Fibroblast of lung (primary cell): ENCODE results near the gene TMC5. TPM values are rescaled to one million over a fixed set of nuclear protein-coding genes. Genes with fewer than 3 reads are reported as not detected.

Experiments used
- DNase-seq, 2 donors: peaks; one replicate each; pipeline versions ENCODE4 v3.0.0 to v3.0.0-alpha.2; 2010; ENCODE audit warnings: low read depth in 2 of 2
- H2AFZ ChIP-seq: 2 replicates; pipeline ENCODE4 v1.5.1; 2012; ENCODE audit warnings: low read length, control low read depth, inconsistent platforms
- H3K27ac ChIP-seq: 2 replicates; pipeline ENCODE4 v1.5.1; 2011; ENCODE audit warnings: low read length, control low read depth; ENCODE audit not compliant: insufficient read depth
- H3K27me3 ChIP-seq: 2 replicates; pipeline ENCODE4 v1.5.1; 2011; ENCODE audit warnings: mild to moderate bottlenecking, low read length; ENCODE audit not compliant: control insufficient read depth, insufficient read depth
- H3K36me3 ChIP-seq: 2 replicates; pipeline ENCODE4 v1.5.1; 2011; ENCODE audit warnings: low read length; ENCODE audit not compliant: control insufficient read depth, insufficient read depth
- H3K4me1 ChIP-seq: 2 replicates; pipeline ENCODE4 v1.5.1; 2011; ENCODE audit warnings: low read length; ENCODE audit not compliant: control insufficient read depth, insufficient read depth; ENCODE audit errors: extremely low read depth
- H3K4me2 ChIP-seq: 2 replicates; pipeline ENCODE4 v1.5.1; 2011; ENCODE audit warnings: low read length, control low read depth; ENCODE audit not compliant: insufficient read depth; ENCODE audit errors: extremely low read depth
- H3K4me3 ChIP-seq, 4 experiments: fragments of 200-600 bp in 1 of 4; sonication (generic) in 1 of 4; replicated peaks in 1 of 4; 2 replicates each; pipeline ENCODE4 v1.5.1; 2011 to 2016; ENCODE audit warnings: low read length in 4 of 4, low read depth in 3 of 4, mild to moderate bottlenecking in 3 of 4, control low read depth in 2 of 4, inconsistent platforms in 1 of 4, mixed read lengths in 1 of 4; ENCODE audit not compliant: insufficient read depth in 1 of 4; ENCODE audit errors: control extremely low read depth in 1 of 4
- H3K79me2 ChIP-seq: 2 replicates; pipeline ENCODE4 v1.5.1; 2012; ENCODE audit warnings: mild to moderate bottlenecking, low read length, inconsistent platforms; ENCODE audit not compliant: control insufficient read depth, insufficient read depth
- H3K9ac ChIP-seq: 2 replicates; pipeline ENCODE4 v1.5.1; 2011; ENCODE audit warnings: mild to moderate bottlenecking, low read length, control low read depth; ENCODE audit not compliant: insufficient read depth
- H3K9me3 ChIP-seq: 2 replicates; pipeline ENCODE4 v1.5.1; 2012; ENCODE audit warnings: low read depth, low read length; ENCODE audit not compliant: control insufficient read depth, insufficient read depth
- H4K20me1 ChIP-seq: 2 replicates; pipeline ENCODE4 v1.5.1; 2011; ENCODE audit warnings: low read length; ENCODE audit not compliant: control insufficient read depth, insufficient read depth; ENCODE audit errors: extremely low read depth
- CTCF ChIP-seq, 2 donors: IDR thresholded peaks in 1 of 2; conservative IDR thresholded peaks in 1 of 2; 1 replicate in 1 of 2; 2 replicates in 1 of 2; pipeline ENCODE4 v1.5.1; 2011 to 2012; ENCODE audit warnings: low read length in 2 of 2, control low read depth in 1 of 2, inconsistent platforms in 1 of 2, low read depth in 1 of 2, mild to moderate bottlenecking in 1 of 2
- EZH2 ChIP-seq: IDR thresholded peaks from 2 replicates; pipeline ENCODE4 v1.5.1; 2012; ENCODE audit warnings: low read length, control low read depth, mild to moderate bottlenecking; ENCODE audit errors: missing control alignments
- polyA plus RNA-seq, 2 donors: library from polyadenylated mRNA; depleted of rRNA in 1 of 2; stranded (reverse) in 1 of 2; unstranded in 1 of 2; fragments of >200 nt; gene quantifications; 2 replicates each; pipeline ENCODE4 v1.2.1, GENCODE V29; 2011 to 2012; ENCODE audit warnings: missing spikeins in 1 of 2
- total RNA-seq: library from RNA; depleted of rRNA; stranded (reverse); fragments of >200 nt; gene quantifications from 2 replicates; pipeline ENCODE4 v1.2.1, GENCODE V29; 2014

TMC5 gene
- total and polyA plus RNA-seq, 2 donors (not counting 1 experiment from before 2014, with no cell fraction given), result not detected

- Histone ChIP-seq H2AFZ (no peak overlapping the region), H3K27ac (no peak overlapping the region), H4K20me1 (no peaks in the 10 kb centered on the region), H3K4me3 (no peak overlapping the region), H3K79me2 (peaks cover 29% of the 10 kb centered on the region), H3K4me1 (peaks cover 2% of the 10 kb centered on the region), H3K9ac (no peak overlapping the region), H3K36me3 (peaks cover 3% of the 10 kb centered on the region), H3K9me3 (no peaks in the 10 kb centered on the region), H3K27me3 (no peaks in the 10 kb centered on the region), H3K4me2 (no peak overlapping the region)
- no peak for TF ChIP-seq CTCF (conservative IDR thresholded peaks at IDR 0.05 in 1 of 2, IDR thresholded peaks at IDR 0.05 in 1 of 2; ENCODE audit: low read depth in 1 of 2, low read length in 2 of 2)
- no peak for TF ChIP-seq EZH2
- DNase-seq, result no peak
Observed at GRCh38 chr16:19528666-19529065, 111.0 kb downstream of the TMC5 start.

- Histone ChIP-seq H3K9ac (no peak overlapping the region), H3K4me3 (no peak overlapping the region), H3K36me3 (peaks cover 3% of the 10 kb centered on the region), H3K27ac (no peak overlapping the region), H2AFZ (no peak overlapping the region), H3K79me2 (no peaks in the 10 kb centered on the region), H3K27me3 (no peaks in the 10 kb centered on the region), H3K4me2 (no peak overlapping the region), H3K4me1 (no peaks in the 10 kb centered on the region), H4K20me1 (no peaks in the 10 kb centered on the region), H3K9me3 (no peaks in the 10 kb centered on the region)
- DNase-seq, result no peak
- TF ChIP-seq EZH2, result no peak
- TF ChIP-seq CTCF (conservative IDR thresholded peaks at IDR 0.05 in 1 of 2, IDR thresholded peaks at IDR 0.05 in 1 of 2; ENCODE audit: low read depth in 1 of 2, low read length in 2 of 2), result no peak
Observed at GRCh38 chr16:19532601-19533000, 114.9 kb downstream of the TMC5 start.

GRCh38 chr16:19540241-19540970, 122.7 kb downstream of the TMC5 start:
- H3K79me2 ChIP-seq, result no peaks in the 10 kb centered on the region
- no peaks in the 10 kb centered on the region for H3K9me3 ChIP-seq
- H3K36me3 ChIP-seq, result no peaks in the 10 kb centered on the region

More at GRCh38 chr16:19540241-19540970, 122.7 kb downstream of the TMC5 start:
- Histone ChIP-seq H3K27ac (no peak overlapping the region), H3K27me3 (no peaks in the 10 kb centered on the region), H3K4me3 (no peak overlapping the region), H3K4me2 (no peak overlapping the region), H2AFZ (no peak overlapping the region), H4K20me1 (no peaks in the 10 kb centered on the region), H3K4me1 (no peaks in the 10 kb centered on the region), H3K9ac (no peak overlapping the region)
- no peak for DNase-seq
- TF ChIP-seq CTCF (conservative IDR thresholded peaks at IDR 0.05 in 1 of 2, IDR thresholded peaks at IDR 0.05 in 1 of 2; ENCODE audit: low read depth in 1 of 2, low read length in 2 of 2) (no peak), EZH2 (no peak)
